HuH-7.5 (cell line): ENCODE data around the gene SVOPL.
"Not testable (repeated sequence)": the region's sequence is repeated elsewhere in the genome, so short reads cannot be mapped to it uniquely, and the experiment has no call there.

Source experiments
- DNase-seq: peaks from one replicate; pipeline ENCODE4 v3.0.0; 2011; ENCODE audit warnings: low spot score

SVOPL gene

GRCh38 chr7:138701537-138701923, 368 bp upstream of the SVOPL start:
- no peak for DNase-seq

- DNase-seq, result no peak
Measured at GRCh38 chr7:138699661-138700060, 1.5 kb downstream of the SVOPL start.

- DNase-seq, result no peak
Measured at GRCh38 chr7:138698281-138698680, 2.9 kb downstream of the SVOPL start.

- no peak for DNase-seq
Measured at GRCh38 chr7:138697535-138698182, 3.5 kb downstream of the SVOPL start.

GRCh38 chr7:138695776-138696175, 5.4 kb downstream of the SVOPL start:
- not testable (repeated sequence) for DNase-seq

GRCh38 chr7:138695106-138695505, 6.1 kb downstream of the SVOPL start:
- no peak for DNase-seq

GRCh38 chr7:138691178-138691577, 10.0 kb downstream of the SVOPL start:
- DNase-seq, result no peak

GRCh38 chr7:138690495-138690894, 10.7 kb downstream of the SVOPL start:
- no peak for DNase-seq

- DNase-seq, result not testable (repeated sequence)
Measured at GRCh38 chr7:138688037-138688436, 13.1 kb downstream of the SVOPL start.

- DNase-seq, result no peak
Measured at GRCh38 chr7:138684340-138684739, 16.8 kb downstream of the SVOPL start.

GRCh38 chr7:138679793-138680192, 21.4 kb downstream of the SVOPL start:
- DNase-seq, result no peak

GRCh38 chr7:138670594-138670993, 30.6 kb downstream of the SVOPL start:
- DNase-seq, result no peak

- DNase-seq, result no peak
Measured at GRCh38 chr7:138669364-138669763, 31.8 kb downstream of the SVOPL start.

- DNase-seq, result no peak
Measured at GRCh38 chr7:138668946-138669345, 32.2 kb downstream of the SVOPL start.

- DNase-seq, result no peak
Measured at GRCh38 chr7:138668229-138668596, 32.9 kb downstream of the SVOPL start.

GRCh38 chr7:138667535-138668228, 33.5 kb downstream of the SVOPL start:
- DNase-seq, result no peak

- DNase-seq, result no peak
Measured at GRCh38 chr7:138666385-138666784, 34.8 kb downstream of the SVOPL start.

GRCh38 chr7:138665669-138666140, 35.5 kb downstream of the SVOPL start:
- no peak for DNase-seq

- DNase-seq, result no peak
Measured at GRCh38 chr7:138665249-138665648, 35.9 kb downstream of the SVOPL start.

- peak; percentile 51 for DNase-seq
Measured at GRCh38 chr7:138663725-138664710, 37.1 kb downstream of the SVOPL start.

- DNase-seq, result no peak
Measured at GRCh38 chr7:138662991-138663320, 38.2 kb downstream of the SVOPL start.

GRCh38 chr7:138662076-138662990, 38.8 kb downstream of the SVOPL start:
- no peak for DNase-seq
